OCI-LY1 (cell line): ENCODE data around the gene ADCY9.

Experiments
- CTCF ChIP-seq: fragments of 200-600 bp; sonication (generic), shearing (Covaris generic); IDR thresholded peaks from 2 replicates; pipeline ENCODE4 v1.5.1; 2017; ENCODE audit warnings: mild to moderate bottlenecking, antibody characterized with exemption, low read length, moderate library complexity, mixed read lengths
- EZH2 ChIP-seq: fragments of 200-600 bp; sonication (generic), shearing (Covaris generic); IDR thresholded peaks from 2 replicates; pipeline ENCODE4 v1.8.0; 2017; ENCODE audit warnings: borderline replicate concordance, mixed run types, mild to moderate bottlenecking, antibody characterized with exemption, low read length, moderate library complexity, mixed read lengths

GRCh38 chr16:4089811-4090301 is 26.4 kb downstream of the ADCY9 start:
- no peak for TF ChIP-seq EZH2
- no peak for TF ChIP-seq CTCF
